ENCODE measurements around the gene KLHDC4.
"Not testable (repeated sequence)": the region's sequence is repeated elsewhere in the genome, so short reads cannot be mapped to it uniquely, and the experiment has no call there.

Gene KLHDC4

DNA sequence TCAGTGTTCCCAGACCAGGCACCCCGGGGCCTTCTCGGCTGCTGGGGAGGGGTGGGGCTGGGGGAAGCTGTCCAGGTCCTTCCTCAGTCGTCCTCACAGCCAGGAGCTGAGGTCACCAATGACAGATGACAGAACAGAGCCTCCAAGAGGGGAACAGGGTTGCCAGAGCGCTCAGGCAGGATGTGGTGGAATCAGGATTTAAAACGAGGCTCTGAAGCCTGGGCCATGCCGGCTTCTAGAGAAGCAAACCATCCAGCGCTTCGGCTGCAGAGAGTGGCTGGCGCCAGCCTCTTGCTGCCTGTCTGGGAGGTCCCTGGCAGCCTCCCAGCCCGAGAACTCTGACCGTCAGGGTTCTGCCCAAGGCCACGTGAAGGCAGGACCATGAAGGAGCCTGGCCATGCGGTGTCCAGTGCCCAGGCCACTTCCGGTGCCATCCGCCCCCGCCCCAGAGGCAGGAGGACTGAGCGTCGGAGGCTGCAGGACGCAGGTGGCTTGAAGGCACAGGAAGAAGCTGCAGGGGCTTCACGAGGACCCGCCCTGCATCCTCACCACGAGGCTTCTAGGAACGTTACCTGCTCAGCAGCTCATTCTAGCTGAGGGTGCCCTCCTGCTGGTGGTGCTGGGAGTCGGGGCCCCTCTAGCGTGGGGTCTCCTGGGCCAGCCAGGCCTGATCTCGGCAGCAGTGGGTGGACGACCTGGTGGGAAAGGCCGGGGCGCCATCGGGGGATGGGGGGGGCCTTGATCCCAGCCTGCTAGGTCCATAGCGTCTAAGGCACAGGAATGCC is 78.5 kb downstream of the KLHDC4 start:
- Histone ChIP-seq H3K9me3 (ENCODE audit: control insufficient read depth, insufficient read depth, low read length) (no peaks in the 10 kb centered on the region), H3K9ac (ENCODE audit: low read depth, low read length) (no peak overlapping the region), H3K4me1 (ENCODE audit: control insufficient read depth, insufficient read depth, low read length) (no peaks in the 10 kb centered on the region), H3K36me3 (ENCODE audit: control insufficient read depth, insufficient read depth, low read length) (peaks cover 5% of the 10 kb centered on the region; the same call in 1 of the 2 replicates), H3K27ac (ENCODE audit: low read depth, low read length) (no peak overlapping the region), H3K27me3 (ENCODE audit: control insufficient read depth, insufficient read depth, low read length) (no peaks in the 10 kb centered on the region), H3K4me3 (ENCODE audit: low read depth, low read length) (no peak overlapping the region)

DNA sequence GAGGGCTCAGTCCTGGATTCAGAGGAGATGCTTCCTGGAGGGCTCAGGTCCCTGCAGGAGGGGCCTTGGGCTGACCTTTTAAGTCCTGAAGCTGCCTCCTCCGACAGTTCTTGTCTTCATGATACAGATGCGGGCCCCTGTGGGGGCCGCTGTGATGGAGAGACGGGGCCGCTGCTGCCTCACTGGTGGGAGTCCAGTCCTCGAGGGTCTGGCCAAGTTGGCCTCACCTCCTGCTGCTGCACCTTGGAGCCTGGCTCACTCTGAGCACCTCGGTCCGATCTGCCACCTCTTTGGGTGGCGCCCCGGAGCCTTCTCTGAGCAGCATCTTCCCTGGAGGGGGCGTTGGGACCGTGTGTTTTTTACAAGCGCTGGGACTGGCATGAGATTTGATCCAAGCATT is 79.1 kb downstream of the KLHDC4 start:
- no peaks in the 10 kb centered on the region for H3K9me3 ChIP-seq (ENCODE audit: control insufficient read depth, insufficient read depth, low read length)
- H3K9ac ChIP-seq (ENCODE audit: low read depth, low read length) = no peak overlapping the region
- no peak overlapping the region for H3K27ac ChIP-seq (ENCODE audit: low read depth, low read length)
- no peaks in the 10 kb centered on the region for H3K27me3 ChIP-seq (ENCODE audit: control insufficient read depth, insufficient read depth, low read length)
- H3K4me3 ChIP-seq (ENCODE audit: low read depth, low read length) = no peak overlapping the region
- H3K36me3 ChIP-seq (ENCODE audit: control insufficient read depth, insufficient read depth, low read length) = peaks cover 5% of the 10 kb centered on the region; the same call in 1 of the 2 replicates
- H3K4me1 ChIP-seq (ENCODE audit: control insufficient read depth, insufficient read depth, low read length) = no peaks in the 10 kb centered on the region

DNA sequence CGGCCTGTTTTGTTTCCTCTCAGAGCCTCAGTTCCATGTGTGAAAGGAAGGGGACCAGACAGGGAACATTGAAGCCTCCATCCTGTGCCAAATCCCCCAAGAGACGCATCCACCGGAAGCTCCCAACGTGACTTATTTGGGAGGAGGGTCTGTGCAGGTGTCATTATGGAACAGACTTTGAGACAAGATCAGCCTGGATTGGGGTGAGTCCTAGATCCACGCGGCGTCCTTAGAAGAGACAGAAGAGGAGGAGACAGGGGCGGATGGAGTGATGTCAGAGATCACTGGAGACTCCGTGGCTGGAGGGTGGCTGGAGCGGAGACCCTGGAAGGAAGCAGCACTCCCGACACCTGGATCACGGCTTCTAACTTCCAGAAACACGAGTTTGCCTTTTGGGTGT is 80.0 kb downstream of the KLHDC4 start:
- Histone ChIP-seq H3K4me1 (ENCODE audit: control insufficient read depth, insufficient read depth, low read length) (no peaks in the 10 kb centered on the region), H3K27ac (ENCODE audit: low read depth, low read length) (no peak overlapping the region), H3K9ac (ENCODE audit: low read depth, low read length) (no peak overlapping the region), H3K4me3 (ENCODE audit: low read depth, low read length) (no peak overlapping the region), H3K27me3 (ENCODE audit: control insufficient read depth, insufficient read depth, low read length) (no peaks in the 10 kb centered on the region), H3K36me3 (ENCODE audit: control insufficient read depth, insufficient read depth, low read length) (peaks cover 5% of the 10 kb centered on the region; the same call in 1 of the 2 replicates), H3K9me3 (ENCODE audit: control insufficient read depth, insufficient read depth, low read length) (no peaks in the 10 kb centered on the region)

DNA sequence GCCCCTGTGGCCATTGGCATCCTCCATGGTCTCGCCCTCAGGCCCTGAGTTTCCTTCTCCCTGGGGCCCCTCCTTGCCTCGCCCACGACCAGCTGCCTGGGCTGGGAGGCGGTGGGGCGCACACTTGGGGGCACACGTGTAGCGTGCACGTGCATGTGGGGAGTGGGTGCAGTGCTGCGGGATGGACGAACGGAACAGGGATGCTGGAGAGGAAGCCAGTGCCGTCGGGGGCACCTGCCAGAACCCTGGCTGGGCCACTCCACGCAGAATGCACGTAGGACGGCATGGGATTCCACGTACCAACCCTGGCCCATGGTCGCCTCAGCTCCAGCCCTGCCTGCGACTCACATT is 80.4 kb downstream of the KLHDC4 start:
- Histone ChIP-seq H3K36me3 (ENCODE audit: control insufficient read depth, insufficient read depth, low read length) (peaks cover 5% of the 10 kb centered on the region; the same call in 1 of the 2 replicates), H3K4me3 (ENCODE audit: low read depth, low read length) (no peak overlapping the region), H3K27me3 (ENCODE audit: control insufficient read depth, insufficient read depth, low read length) (no peaks in the 10 kb centered on the region), H3K4me1 (ENCODE audit: control insufficient read depth, insufficient read depth, low read length) (no peaks in the 10 kb centered on the region), H3K9me3 (ENCODE audit: control insufficient read depth, insufficient read depth, low read length) (no peaks in the 10 kb centered on the region), H3K27ac (ENCODE audit: low read depth, low read length) (no peak overlapping the region), H3K9ac (ENCODE audit: low read depth, low read length) (no peak overlapping the region)

DNA sequence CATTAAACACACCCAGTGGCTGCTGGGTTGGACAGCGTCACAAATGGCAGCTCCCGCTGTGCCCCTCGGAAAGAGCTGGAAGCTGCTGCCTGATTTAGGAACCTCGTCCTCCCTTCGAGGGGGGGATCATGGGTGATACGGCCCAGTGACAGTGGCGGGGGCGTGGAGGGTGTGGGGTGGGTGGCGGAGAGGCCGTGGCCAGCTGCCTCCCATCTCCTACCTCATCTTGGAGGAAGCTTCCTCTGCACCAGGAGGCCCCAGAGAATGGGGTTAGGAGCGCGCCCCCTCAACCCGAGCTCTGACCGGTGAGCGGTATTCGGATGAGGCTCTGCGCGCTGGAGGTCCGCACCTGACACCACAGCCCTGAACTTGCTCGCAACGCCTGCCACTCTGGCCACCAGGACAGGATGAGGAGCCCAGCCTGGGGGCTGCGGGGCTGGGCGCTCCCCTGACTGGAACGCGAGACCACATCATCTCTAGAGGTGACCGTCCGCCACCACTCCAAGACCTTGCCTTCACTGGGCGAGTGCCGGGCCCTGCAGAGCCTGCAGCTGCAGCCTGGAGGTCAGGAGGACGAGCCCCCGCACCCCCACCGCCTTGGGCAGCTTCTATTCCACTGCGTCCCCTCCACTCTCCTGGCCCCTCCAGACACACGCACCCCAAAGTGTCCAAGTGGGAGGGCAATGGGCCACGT is 80.9 kb downstream of the KLHDC4 start:
- no peaks in the 10 kb centered on the region for H3K4me1 ChIP-seq (ENCODE audit: control insufficient read depth, insufficient read depth, low read length)
- H3K4me3 ChIP-seq (ENCODE audit: low read depth, low read length) = no peak overlapping the region
- H3K9ac ChIP-seq (ENCODE audit: low read depth, low read length) = no peak overlapping the region
- no peaks in the 10 kb centered on the region for H3K27me3 ChIP-seq (ENCODE audit: control insufficient read depth, insufficient read depth, low read length)
- H3K27ac ChIP-seq (ENCODE audit: low read depth, low read length) = no peak overlapping the region
- H3K9me3 ChIP-seq (ENCODE audit: control insufficient read depth, insufficient read depth, low read length) = no peaks in the 10 kb centered on the region
- peaks cover 5% of the 10 kb centered on the region; the same call in 1 of the 2 replicates for H3K36me3 ChIP-seq (ENCODE audit: control insufficient read depth, insufficient read depth, low read length)

DNA sequence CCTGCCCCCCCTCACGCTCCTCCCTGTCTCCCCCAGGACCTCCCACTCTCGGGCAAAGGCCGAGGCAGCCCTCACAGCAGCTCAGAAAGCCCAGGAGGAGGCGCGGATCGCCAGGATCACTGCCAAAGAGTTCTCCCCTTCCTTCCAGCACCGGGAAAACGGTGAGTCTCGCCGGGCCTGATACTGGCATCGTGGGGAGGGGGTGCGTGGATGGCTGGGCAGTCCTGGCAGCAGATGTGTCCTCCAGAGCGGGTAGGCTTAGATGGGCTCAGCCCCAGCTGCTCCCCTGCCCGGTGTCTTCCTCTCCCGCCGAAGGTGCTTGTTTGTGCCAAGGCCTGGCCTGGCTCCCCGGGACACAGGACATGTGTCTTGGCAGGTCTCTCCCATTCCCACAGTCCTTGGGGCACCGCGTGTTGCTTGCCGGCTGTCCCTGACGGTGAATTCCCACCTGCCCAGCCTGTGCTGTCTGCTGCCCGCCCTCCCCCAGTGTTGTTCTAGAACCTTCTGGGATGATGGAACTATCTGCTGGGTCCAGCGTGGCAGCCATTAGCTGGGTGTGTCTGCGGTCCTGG is 81.6 kb downstream of the KLHDC4 start:
- no peak overlapping the region for H3K4me3 ChIP-seq (ENCODE audit: low read depth, low read length)
- H3K4me1 ChIP-seq (ENCODE audit: control insufficient read depth, insufficient read depth, low read length) = no peaks in the 10 kb centered on the region
- no peak overlapping the region for H3K27ac ChIP-seq (ENCODE audit: low read depth, low read length)
- H3K9ac ChIP-seq (ENCODE audit: low read depth, low read length) = no peak overlapping the region
- H3K9me3 ChIP-seq (ENCODE audit: control insufficient read depth, insufficient read depth, low read length) = no peaks in the 10 kb centered on the region
- no peaks in the 10 kb centered on the region for H3K27me3 ChIP-seq (ENCODE audit: control insufficient read depth, insufficient read depth, low read length)
- peaks cover 5% of the 10 kb centered on the region; the same call in 1 of the 2 replicates for H3K36me3 ChIP-seq (ENCODE audit: control insufficient read depth, insufficient read depth, low read length)

DNA sequence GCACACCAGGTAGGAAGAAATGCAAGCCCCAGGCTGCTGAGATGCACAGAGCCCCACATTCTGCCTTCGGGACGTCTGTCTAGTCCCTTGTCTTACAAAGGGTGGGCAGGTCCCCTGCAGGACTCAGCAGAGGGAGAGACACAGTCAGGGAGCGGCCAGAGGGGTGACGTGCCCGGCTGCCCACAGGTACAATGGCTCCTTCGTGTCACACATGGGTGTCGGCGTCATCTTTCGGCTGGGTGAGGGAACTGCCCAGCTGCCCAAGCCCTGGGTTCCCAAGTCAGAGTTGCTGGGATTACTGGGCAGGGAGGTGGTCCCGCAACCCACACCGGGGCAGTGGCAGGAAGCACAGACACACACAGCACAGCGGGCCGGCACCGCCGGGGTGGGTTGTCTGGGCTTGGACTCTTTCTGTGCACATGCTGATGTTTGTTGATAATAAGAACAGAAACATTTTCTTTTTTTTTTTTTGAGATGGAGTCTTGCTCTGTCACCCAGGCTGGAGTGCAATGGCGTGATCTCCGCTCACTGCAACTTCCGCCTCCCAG is 82.9 kb downstream of the KLHDC4 start:
- Histone ChIP-seq H3K9ac (ENCODE audit: low read depth, low read length) (no peak overlapping the region), H3K4me3 (ENCODE audit: low read depth, low read length) (no peak overlapping the region), H3K4me1 (ENCODE audit: control insufficient read depth, insufficient read depth, low read length) (no peaks in the 10 kb centered on the region), H3K9me3 (ENCODE audit: control insufficient read depth, insufficient read depth, low read length) (no peaks in the 10 kb centered on the region), H3K36me3 (ENCODE audit: control insufficient read depth, insufficient read depth, low read length) (peaks cover 5% of the 10 kb centered on the region; the same call in 1 of the 2 replicates), H3K27ac (ENCODE audit: low read depth, low read length) (no peak overlapping the region), H3K27me3 (ENCODE audit: control insufficient read depth, insufficient read depth, low read length) (no peaks in the 10 kb centered on the region)

DNA sequence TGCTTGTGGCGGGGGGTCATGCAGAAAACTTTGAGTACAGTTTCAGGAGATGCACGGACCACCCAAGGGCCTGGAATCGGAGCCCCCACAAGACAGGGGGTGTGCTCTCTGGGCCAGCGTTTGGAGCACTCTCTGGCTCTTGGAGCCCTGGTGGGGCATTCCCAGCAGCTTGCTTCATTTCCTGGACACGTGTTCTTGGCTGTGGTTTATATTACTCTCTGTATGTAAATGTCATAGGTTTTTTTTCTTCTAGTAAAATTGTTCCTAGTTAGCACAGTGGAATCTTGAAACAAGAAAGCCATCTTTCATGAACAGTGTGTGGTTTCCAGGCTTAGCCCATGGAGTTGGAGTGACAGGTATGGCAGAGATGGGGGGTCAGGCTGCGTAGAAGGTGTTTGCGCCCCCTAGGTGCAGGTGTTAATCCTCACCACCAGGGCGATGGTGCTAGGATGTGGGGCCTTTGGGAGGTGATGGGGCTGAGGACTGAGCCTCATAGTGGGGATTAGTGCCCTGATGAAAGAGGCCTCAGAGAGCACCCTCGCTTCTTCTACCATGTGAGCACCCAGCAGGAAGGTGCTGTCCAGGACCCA is 83.7 kb downstream of the KLHDC4 start:
- H3K27ac ChIP-seq (ENCODE audit: low read depth, low read length) = no peak overlapping the region
- H3K9ac ChIP-seq (ENCODE audit: low read depth, low read length) = no peak overlapping the region
- H3K36me3 ChIP-seq (ENCODE audit: control insufficient read depth, insufficient read depth, low read length) = peaks cover 5% of the 10 kb centered on the region; the same call in 1 of the 2 replicates
- no peaks in the 10 kb centered on the region for H3K27me3 ChIP-seq (ENCODE audit: control insufficient read depth, insufficient read depth, low read length)
- H3K4me3 ChIP-seq (ENCODE audit: low read depth, low read length) = no peak overlapping the region
- no peaks in the 10 kb centered on the region for H3K4me1 ChIP-seq (ENCODE audit: control insufficient read depth, insufficient read depth, low read length)
- no peaks in the 10 kb centered on the region for H3K9me3 ChIP-seq (ENCODE audit: control insufficient read depth, insufficient read depth, low read length)

DNA sequence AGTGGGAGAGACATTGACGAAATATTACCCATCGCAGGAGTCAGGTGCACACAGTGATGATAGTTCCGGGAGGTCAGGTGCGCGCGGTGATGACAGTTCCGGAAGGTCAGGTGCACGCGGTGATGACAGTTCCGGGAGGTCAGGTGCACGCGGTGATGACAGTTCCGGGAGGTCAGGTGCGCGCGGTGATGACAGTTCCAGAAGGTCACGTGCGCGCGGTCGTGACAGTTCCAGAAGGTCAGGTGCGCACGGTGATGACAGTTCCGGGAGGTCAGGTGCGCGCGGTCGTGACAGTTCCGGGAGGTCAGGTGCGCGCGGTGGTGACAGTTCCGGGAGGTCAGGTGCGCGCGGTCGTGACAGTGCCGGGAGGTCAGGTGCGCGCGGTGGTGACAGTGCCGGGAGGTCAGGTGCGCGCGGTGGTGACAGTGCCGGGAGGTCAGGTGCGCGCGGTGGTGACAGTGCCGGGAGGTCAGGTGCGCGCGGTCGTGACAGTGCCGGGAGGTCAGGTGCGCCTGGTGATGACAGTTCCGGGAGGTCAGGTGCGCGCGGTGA is 84.7 kb downstream of the KLHDC4 start:
- not testable (repeated sequence) for H3K27me3 ChIP-seq (ENCODE audit: control insufficient read depth, insufficient read depth, low read length); H3K9ac ChIP-seq (ENCODE audit: low read depth, low read length); H3K27ac ChIP-seq (ENCODE audit: low read depth, low read length); H3K36me3 ChIP-seq (ENCODE audit: control insufficient read depth, insufficient read depth, low read length); H3K4me3 ChIP-seq (ENCODE audit: low read depth, low read length); H3K4me1 ChIP-seq (ENCODE audit: control insufficient read depth, insufficient read depth, low read length); H3K9me3 ChIP-seq (ENCODE audit: control insufficient read depth, insufficient read depth, low read length)

DNA sequence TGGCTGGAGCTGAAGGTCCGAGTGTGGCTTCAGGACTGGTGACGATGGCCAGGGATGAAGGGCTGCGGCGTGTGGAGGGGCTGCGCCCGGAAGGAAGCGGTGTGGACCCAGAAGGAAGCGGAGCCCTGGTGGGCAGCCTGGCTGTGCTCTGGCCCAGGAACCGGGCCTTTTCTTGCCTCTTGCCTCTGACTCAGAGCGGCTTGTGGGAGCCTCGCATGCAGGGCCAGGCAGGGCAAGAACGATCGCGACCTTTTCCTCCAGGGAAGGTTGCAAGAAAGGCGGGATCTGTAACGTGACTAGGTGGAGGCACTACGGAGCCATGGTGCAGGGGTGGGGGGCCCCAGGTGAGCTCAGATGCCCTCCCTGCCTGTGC is 85.5 kb downstream of the KLHDC4 start:
- no peak overlapping the region for H3K4me3 ChIP-seq (ENCODE audit: low read depth, low read length)
- H3K4me1 ChIP-seq (ENCODE audit: control insufficient read depth, insufficient read depth, low read length) = peaks cover 2% of the 10 kb centered on the region; the same call in 1 of the 2 replicates
- H3K27ac ChIP-seq (ENCODE audit: low read depth, low read length) = no peak overlapping the region
- no peaks in the 10 kb centered on the region for H3K9me3 ChIP-seq (ENCODE audit: control insufficient read depth, insufficient read depth, low read length)
- H3K9ac ChIP-seq (ENCODE audit: low read depth, low read length) = no peak overlapping the region
- H3K27me3 ChIP-seq (ENCODE audit: control insufficient read depth, insufficient read depth, low read length) = no peaks in the 10 kb centered on the region
- H3K36me3 ChIP-seq (ENCODE audit: control insufficient read depth, insufficient read depth, low read length) = no peaks in the 10 kb centered on the region
